Ovary (tissue), 3 donors: ENCODE data around the gene PES1.

Experiments used
- POLR2A ChIP-seq: fragments of 450-650 bp; IDR thresholded peaks from one replicate; pipeline ENCODE4 v1.6.1; 2017; ENCODE audit warnings: antibody characterized with exemption, mild to moderate bottlenecking, moderate library complexity
- TF ChIP-seq, protein P1 (sequence below), 3 donors: fragments of 450-650 bp in 2 of 3; fragments of 200-600 bp in 1 of 3; IDR thresholded peaks; one replicate each; pipeline versions ENCODE4 v1.5.1 to v1.8.0; 2016 to 2022; ENCODE audit warnings: antibody characterized with exemption in 3 of 3, mild to moderate bottlenecking in 1 of 3
- donor health status: DM: no; HTN: no; CAD: no.

DNA sequence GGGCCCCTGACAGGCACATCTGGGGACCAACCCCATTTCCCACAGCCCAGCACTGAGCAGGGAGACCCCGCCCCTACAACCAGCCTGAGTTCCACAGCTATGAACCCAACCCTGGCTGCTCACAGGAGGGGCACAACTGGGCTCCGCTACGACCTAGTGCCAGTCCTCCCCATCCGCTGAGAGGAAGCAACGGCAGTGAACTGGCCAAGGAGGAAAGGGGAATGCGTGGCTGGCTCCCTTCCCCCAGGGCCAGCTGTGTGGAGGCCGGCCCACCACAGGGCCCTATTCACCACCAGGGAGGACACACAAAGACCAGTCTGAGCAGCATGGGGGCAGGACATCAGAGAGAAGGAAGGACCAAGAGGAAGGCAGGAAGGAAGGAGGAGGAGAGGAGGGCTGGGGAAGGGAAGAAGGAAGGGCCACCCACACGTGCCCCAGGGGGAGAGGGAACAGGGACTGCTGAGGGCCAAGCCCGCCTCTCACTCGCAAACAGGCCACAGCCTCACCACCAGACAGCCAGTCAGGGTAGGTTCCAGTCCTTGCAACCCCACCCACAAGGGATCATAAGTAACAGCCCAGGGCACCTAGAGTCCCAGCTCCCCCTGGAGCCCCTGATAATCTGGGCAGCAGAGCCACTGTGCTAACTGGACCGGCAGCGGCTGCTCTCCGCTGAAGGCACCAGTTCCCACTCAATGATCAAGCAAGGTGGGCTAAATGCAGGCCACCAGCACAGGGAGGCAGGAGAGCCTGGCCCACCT, 8.7 kb downstream of the PES1 start:
- TF ChIP-seq, protein P1, sequence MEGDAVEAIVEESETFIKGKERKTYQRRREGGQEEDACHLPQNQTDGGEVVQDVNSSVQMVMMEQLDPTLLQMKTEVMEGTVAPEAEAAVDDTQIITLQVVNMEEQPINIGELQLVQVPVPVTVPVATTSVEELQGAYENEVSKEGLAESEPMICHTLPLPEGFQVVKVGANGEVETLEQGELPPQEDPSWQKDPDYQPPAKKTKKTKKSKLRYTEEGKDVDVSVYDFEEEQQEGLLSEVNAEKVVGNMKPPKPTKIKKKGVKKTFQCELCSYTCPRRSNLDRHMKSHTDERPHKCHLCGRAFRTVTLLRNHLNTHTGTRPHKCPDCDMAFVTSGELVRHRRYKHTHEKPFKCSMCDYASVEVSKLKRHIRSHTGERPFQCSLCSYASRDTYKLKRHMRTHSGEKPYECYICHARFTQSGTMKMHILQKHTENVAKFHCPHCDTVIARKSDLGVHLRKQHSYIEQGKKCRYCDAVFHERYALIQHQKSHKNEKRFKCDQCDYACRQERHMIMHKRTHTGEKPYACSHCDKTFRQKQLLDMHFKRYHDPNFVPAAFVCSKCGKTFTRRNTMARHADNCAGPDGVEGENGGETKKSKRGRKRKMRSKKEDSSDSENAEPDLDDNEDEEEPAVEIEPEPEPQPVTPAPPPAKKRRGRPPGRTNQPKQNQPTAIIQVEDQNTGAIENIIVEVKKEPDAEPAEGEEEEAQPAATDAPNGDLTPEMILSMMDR (IDR thresholded peaks at IDR 0.05), result no peak
- TF ChIP-seq POLR2A, result no peak
